IPS DF 4.7 (cell line): ENCODE data around the gene DNAAF3.
"Not testable (repeated sequence)": the region's sequence is repeated elsewhere in the genome, so short reads cannot be mapped to it uniquely, and the experiment has no call there.

Experiments
- DNase-seq: peaks from one replicate; pipeline ENCODE4 v3.0.0-alpha.2; 2013; ENCODE audit warnings: low spot score; ENCODE audit errors: extremely low read depth

Gene DNAAF3

DNA sequence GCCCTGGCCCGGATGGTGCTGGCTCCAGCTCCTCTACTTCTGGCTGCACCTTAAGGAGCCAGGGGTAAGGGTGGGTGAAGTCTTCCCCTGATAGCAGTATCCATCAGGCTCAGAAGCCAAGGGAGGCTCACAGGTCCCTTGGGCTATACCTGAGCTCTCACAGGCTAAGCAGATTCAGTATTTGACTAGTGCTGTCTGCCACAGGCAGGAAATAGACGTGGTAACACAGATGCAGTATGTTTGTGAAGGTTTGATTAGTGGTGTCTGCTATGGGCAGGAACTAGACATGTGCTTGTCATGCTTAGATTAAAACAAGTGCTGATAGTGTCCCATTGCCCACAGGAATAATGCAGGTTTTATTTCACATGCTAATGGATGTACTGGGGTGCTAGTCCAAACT lies 9.7 kb upstream of the DNAAF3 start:
- DNase-seq, result no peak

DNA sequence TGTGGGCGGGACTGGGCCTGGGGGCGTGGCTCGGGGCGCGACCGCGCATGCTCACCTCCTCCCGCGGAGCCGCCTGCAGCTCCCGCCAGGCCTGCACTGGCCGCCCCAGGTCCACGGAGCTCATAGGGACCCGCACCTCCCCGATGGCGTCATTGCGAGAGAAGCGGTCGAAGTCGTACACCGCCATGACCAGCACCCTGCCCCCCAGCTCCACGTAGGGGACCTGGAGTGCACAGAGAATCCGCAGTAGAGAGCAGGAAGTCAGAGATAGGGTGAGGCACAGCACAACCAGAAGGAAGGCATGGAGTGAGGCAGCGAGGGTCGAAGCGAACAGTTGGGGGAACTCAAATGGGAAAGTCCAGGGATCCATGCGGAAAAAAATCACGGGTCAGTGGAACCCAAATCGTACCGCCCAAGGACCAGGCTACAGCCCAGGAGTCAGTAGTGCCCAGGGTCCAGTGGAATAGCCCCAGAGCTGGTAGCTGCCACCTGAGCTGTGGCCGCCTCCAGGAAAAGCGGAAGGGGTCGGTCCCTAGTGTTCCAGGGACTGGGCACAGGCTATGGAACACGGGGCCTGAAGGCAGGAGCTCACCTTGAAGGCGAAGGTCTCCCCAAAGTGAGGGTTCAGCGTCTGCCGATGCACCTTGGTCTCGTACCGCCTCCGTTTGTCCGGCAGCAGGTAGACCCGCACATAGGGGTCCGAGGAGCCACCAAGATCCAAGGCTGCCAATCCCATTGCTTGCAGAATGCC lies 8.9 kb upstream of the DNAAF3 start:
- DNase-seq, result no peak

DNA sequence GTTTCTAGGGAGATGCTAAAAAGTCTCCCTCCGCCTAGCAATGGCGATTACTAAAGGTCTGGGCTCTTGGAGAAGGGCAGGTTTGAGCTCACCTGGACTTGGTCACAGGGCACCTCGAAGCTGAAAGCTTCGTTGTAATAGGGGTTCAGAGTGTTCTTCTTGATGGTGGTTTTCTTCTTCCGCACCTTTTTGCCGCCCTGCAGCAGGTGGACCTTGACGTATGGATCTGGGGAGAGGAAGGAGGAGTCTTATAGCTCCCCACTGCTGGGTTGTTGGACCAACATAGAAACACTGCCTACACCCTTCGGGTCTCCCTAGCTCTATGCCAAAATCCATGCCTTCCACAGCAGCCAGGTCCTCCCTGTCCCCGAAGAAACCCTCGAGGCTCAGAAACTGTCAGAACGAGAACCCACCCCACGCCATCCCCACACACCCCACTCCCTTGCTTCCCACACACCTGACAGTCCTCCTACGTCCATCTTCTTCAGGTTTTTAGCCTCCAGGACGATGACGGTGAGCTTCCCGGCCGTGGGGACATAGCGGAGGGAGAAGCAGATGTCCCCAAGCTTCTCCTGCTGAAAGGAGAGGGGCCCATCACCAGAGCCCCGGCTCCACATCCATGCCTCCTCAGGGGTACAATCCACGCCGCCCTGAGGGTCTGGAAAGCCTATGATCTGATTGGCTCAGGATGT lies 8.2 kb upstream of the DNAAF3 start:
- no peak for DNase-seq

DNA sequence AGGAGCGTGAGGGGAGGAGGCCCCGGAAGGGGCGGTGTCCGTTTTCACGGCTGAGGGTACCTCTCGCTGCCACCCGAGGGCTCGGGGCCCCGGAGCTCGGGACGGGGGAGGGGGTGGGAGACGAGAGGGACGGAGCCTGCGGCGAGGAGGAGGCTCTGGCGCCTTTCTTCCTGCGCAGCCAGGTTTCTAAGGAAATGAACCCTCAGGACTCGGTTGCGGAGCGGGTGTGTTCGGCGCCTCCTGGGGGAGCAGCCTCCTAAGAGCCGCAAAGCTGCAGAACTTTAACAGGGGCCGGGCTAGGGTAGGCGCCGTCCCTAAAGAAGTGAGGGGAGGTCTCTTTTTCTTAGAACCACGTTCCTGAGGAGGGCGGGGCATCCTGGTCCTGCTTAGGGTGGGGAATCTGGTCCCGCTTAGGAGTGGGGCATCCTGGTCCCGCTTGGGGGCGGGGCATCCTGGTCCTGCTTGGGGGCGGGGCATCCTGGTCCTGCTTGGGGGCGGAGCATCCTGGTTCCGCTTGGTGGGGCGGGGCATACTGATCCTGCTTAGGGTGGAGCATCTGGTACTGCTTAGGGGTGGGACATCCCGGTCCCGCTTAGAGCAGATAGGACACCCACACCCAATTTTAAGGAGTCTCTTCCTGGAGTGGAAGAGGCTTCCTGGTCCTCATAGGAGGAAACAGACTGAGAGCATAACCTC lies 7.4 kb upstream of the DNAAF3 start:
- no peak for DNase-seq

DNA sequence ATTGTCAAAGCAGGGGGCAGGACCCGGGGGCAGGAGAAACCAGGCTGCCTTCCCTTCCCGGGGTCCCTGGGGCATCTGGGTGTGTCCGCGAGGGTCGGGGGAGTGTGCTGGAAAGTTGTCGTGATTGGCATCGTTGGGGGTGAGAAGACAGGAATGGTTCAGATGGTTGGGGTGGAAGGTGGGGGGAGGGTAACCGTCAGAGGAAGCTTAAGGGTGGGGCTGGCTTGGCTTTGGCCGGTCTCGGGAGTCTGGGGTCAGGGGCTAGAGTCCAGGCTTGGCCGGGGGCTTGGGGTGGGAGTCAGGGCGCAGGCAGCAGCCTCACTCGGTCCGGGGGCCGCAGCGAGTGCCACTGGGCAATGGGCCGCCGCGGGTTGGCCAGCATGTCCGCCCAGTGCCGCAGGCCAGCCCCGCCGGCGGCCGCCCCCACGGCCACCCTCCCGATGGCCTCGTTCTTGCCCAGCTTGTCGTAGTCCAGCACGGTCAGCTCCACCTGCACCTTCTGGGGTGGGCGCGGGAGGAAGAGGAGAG lies 6.8 kb upstream of the DNAAF3 start:
- no peak for DNase-seq

DNA sequence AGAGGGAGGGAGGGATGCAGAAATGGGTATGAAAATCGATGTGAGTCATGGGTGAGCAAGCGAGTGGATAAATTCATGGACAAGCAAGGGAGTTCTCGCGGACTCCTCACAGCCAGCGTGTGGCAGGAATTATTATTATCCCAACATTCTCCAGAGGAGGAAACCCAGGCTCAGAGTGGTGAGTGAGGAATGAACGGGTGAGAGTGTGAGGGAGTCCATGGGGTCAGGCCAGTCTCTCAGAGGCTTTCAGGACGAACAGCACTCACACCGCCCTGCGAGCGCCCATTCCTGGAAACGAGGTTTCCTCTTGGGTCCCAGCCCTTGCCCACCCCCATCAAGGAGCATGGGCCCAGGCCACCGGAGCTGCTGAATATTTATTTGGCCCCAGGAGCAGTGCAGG lies 6.3 kb upstream of the DNAAF3 start:
- no peak for DNase-seq

DNA sequence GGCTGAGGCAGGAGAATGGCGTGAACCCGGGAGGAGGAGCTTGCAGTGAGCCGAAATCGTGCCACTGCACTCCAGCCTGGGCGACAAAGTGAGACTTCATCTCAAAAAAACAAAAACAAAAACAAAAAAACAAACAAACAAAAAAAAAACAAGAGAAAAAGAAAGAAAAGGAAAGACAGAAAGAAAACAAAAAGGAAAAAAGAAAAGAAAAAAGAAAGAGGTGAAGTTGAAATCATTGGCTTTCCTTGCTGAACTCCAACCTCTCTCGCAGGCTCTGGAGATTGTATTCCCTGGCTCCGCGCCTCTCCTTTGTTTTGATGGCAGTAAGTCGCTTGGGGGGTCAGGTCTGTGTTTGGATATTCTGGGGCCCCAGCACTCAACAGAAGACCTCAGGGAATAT lies 5.9 kb upstream of the DNAAF3 start:
- not testable (repeated sequence) for DNase-seq

DNA sequence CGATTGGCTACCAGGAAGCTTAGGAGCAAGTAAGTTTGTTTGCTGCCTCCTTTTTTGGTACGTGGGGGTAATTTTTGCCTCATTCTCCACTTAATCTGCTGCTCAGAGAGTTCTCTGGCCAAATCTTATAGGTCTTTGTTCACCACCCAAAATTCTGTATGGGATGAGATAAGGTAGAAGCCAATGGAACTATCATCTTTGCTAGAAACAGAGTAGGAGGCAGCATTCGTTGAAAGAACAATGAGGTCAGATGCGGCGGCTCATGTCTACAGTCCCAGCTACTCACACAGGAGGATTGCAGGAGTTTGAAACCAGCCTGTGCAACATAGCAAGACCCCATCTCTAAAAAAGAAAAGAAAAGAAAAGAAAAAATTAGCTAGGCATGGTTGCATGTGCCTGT lies 5.0 kb upstream of the DNAAF3 start:
- DNase-seq, result no peak

DNA sequence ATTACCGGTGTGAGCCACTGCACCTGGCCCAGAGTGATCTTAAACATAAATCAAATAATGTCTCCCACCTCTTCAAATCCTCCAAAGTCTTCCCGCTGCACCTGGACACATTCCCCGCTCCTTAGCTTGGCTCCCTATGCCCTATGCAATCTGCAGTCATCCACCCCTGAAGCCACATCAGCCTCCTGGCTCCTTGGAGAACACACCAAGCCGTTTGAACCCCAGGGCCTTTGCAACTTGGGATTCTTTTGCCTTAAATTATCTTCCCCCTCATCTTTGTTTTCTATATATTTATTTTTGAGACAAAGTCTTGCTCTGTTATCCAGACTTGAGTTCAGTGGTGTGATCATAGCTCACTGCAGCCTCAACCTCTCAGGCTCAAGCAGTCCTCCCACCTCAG lies 2.7 kb upstream of the DNAAF3 start:
- DNase-seq, result no peak

DNA sequence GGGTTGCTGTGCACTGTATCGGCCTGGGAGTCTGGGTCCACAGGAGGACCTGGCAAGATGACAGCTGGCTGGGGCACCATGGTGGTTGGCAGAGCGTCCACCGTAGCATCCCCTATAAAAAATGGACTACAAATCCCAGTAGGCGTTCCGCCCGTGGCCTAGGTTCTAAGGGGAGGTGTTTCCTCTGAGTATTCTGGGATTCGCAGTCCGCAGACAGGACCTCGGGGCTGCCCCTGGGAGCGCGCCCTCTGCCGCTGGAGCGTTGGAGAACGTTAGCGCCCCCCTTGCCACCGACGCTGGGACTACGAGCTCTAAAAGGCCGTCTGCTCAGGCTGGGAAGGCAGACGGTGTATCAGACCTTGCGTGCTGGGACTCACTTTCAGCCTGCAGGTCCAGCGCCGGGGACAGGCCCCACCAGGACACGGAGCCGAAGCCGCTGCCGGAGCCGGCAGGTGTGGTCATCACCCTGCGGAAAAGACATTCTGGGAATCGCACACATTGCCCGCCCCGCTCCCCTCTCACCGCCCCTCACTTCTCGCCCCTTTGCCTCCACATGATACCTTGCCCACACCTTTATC lies 372 bp downstream of the DNAAF3 start:
- DNase-seq, result no peak

DNA sequence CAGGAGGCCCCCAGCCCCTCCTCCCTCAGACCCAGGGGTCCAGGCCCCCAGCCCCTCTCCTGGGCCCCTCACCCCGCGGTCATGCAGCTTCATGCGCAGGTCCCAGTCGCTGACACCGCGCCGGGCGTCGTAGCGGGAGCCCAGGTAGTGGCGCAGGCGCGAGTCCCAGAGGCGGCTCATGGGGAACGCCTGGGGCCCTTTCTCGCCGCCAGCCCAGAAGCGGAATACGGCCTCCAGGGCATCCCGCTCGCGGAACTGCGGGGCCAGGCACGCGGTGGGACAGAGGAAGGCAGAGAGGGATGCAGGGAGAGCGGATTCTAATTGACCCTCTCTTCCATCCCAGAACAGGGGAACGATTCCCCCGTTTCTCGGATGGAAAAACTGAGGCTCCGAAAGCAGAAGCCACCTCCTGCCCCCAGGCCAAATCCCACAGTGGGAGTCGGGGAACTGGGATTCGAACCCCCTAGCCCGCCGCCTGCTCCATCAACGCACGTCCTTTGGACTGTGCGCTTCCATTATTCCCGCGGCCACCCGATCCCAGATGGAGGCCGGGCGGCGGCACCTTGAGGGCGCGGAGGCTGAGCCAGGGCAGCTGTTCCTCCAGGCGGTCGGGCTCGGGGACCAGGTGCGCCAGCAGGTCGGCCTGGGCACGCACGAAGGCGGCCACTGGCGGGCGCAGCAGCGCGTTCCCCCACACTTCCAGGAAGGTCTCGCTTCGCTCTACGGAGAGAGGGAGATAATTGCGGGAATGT lies 4.7 kb downstream of the DNAAF3 start:
- no peak for DNase-seq

DNA sequence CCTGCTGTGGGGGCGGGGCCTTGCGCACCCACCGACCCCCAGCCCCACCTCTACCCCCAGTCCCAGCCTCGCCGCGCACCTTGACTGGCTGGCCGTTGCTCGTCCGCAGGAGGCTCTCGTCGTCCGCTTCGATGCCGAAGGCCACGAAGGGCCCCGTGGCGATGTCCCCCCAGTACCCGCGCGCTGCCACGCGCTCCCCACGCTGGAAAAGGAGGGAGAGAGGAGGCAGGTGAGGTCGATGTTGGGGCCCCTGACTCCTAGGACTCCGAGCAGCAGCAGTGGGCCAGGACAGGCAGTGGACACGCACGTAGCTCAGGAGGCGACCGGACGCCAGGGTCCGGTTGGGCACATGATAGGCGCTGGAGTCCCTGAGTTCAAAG lies 5.4 kb downstream of the DNAAF3 start:
- DNase-seq, result no peak

DNA sequence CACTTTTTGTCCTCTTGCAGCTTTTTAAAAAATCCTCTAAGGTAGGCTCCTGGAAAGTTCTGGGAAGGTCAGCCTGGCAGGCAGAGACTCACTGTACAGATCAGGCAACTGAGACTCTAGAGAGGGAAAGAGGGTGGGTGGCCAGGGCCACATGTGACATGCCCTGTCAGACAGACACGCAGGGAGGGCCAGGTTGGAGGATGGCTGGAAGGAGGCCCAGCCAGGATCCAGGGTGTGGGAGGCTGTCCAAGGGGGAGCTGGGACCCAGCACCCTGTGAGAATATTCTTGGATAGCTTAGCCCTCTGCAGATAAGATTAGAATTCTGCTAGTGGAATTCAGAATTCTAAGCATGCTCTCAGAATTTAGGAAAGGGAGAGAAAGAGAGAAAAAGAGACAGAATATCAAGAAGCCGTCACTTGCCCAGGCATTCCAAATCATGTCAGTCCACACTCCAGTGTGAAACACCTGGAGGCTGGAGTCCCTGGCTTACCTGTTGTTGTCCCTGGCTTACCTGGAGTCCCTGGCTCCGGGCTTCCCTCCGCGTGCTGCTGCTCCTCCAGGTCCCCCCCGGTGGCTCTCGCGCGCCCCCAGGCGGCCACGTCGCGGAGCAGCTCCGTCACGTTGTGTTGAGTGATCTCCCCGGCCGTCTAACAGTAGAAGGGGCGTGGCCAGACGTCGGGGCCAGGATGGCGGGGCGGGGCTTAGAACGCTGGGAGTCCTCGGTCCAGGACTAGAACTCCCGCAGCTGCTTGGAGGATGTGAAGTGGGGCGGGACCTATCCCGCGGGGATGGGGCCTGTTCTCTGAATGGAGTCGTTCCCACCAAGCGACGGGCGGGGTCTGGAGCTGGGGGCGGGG lies 6.1 kb downstream of the DNAAF3 start:
- no peak for DNase-seq

DNA sequence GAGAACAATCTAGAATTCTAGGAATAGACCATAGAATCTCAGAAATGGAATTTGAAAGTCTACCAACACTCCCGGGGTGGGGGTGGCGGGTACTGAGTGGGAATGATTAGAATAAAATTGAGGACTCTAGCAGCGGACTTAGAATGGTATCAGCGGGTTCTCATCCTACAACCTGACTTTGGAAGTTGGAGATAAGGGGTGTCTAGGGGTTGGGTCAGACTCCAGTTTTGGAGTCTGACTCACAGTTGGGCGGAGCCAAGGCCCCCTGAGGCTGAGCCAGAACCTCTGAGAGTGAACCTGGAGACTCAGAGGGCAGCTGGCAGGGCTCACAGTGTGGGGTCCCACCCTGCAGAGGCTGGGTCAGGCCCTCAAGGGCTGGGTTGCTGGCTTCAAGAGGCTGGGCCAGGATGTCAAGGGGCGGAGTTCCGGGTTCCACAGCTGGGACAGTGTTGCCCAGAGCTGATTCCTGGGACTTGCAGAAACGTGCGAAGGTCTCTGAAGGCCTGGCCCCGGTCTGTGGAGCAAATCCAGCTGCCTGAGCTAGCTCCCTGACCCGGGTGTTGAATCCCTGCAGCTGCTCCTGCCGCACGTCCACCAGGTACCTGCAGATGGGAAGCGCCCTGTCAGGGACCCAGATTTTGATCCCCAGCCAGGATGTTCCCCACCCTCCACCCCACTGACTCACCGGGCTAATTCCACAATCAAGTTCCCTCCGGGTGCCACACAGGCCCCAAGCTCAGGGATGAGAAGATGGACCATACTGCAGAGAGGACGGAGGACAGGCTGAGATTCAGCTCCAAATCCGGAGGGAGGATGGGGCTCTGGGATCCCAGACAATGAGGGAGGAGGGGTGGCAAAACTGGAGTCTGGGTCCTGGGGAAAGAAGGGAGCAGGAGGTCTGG lies 7.3 kb downstream of the DNAAF3 start:
- no peak for DNase-seq

DNA sequence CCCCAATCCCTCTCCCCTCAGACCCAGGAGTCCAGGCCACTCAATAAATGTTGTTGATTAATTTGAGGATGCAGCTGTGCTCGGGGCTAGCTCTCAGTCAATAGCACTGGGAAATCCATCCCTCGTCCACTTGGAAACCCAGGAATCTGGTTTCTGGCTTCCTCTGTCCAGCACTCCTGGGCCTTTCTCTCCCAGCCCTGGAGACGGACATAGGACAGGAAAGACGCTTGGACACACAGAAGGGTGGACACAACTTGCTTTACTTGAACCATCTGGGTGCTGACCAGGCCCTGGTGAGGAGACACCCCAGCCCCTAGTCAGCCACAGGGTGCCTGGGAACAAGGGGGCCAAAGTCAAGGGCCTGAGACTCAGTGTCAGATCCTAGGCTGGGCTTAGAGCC lies 8.0 kb downstream of the DNAAF3 start:
- DNase-seq, result no peak

DNA sequence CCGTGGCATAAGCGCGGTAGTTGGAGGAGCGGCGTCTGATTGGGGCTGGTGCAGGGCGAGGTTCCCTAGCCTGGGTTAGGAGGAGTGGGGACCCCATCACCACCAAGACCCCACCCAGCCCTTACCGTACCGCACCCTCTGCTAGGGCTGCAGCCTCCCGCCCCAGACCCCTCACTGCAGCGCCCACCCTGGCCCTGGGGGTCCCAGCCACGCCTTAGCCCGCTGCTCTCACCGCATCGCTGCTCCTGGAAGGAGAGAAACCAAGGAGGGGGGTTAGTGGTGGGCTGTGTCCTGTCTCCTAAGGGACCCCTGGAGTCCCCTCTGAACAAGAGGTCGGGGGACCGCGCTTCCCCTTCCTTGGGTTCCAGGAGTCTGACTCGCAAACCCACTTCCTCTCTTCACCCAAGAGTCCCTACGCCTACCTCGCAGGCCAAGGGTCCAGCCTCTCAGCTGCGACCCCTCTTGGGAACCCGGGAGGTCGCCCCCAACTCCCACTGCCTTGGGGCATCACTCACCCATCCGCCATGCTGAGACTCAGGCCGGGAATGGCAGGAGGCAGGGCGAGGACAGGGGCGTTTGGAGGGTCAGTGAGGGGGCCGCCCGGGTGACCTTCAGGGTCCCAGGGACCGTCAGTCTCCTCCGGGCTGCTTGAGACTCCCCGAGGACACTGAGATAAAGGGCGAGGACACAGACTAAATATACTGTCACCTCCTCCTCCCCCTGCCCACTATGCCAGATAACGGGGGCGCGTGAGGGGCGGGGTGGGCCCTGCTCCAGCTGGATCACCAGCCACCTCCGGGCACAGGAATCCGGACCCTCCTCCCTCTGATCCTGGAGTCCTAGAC lies 9.1 kb downstream of the DNAAF3 start, which contains the start of gene TNNI3:
TNNI3 (minus strand) TSS at position 669 of the 845 bp plus-strand sequence; CDS start at position 526, 143 bp downstream.
- DNase-seq, result no peak

DNA sequence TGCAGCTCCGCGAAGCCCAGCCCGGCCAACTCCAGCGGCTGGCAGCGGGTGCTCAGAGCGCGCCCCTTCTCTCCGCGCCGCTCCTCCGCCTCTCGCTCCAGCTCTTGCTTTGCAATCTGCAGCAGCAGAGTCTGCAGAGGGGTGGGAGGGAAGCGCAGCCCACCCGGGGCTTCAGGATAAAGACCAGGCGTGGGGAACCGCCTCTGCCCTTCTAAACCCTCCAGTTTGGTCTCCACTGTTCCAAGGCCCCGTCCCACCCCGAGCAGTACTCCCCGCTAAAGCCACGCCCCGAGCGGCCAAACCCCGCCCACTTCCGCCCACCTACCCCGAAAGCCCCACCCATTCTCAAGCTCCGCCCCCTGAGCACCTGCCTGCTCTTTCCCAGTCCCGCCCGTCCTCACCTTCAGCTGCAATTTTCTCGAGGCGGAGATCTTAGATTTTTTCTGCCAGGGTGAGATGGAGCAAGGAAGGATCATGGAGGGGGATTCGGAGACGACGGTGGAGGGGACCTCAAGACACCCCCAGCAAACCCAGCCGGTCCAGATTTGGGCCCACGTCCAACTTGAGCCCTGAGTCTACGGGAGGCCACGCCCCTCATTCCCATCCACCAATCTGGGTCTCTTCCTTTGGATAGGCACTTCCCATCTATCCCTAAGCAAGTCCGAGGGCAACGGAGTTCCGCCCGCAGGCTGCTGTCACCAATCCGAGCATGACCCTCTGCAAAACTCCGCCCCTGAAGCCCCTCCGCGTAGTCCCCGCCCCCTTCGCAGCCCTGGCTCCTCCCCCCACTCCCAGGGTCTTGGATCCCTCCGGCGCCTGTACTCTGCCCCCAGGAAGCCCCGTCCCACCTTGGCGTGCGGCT lies 10.0 kb downstream of the DNAAF3 start:
- DNase-seq, result no peak
